AG09319 (cell line): ENCODE data around the gene NOPCHAP1.

ENCODE experiments used
- DNase-seq: peaks from one replicate; pipeline ENCODE4 v3.0.0-alpha.2; 2010; ENCODE audit warnings: low read depth; ENCODE audit errors: extremely low read depth
- TF ChIP-seq, protein P1 (sequence below): IDR thresholded peaks from 2 replicates; pipeline ENCODE4 v1.5.1; 2011; ENCODE audit warnings: low read depth, mild to moderate bottlenecking, inconsistent platforms, low read length, moderate library complexity

NOPCHAP1 gene

DNA sequence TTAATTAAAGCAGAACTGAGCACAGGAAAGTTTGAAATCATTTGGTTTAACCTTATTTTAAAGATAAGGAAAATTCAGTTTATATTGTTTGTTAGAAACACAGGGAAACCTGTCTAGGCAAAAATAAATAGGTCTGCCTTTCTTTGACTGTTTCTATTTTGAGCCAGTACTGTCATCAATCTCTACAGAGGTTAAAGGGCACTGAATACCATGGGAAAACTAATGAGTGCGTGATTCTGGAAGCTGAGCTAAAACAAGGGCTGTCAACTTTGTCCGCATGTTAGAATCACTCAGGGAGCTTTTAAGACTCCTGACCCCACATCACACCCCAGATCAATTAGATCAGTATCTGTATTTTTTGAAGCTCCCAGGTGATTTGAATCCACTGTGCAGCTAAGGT lies 38.8 kb downstream of the NOPCHAP1 start:
- TF ChIP-seq, protein P1, sequence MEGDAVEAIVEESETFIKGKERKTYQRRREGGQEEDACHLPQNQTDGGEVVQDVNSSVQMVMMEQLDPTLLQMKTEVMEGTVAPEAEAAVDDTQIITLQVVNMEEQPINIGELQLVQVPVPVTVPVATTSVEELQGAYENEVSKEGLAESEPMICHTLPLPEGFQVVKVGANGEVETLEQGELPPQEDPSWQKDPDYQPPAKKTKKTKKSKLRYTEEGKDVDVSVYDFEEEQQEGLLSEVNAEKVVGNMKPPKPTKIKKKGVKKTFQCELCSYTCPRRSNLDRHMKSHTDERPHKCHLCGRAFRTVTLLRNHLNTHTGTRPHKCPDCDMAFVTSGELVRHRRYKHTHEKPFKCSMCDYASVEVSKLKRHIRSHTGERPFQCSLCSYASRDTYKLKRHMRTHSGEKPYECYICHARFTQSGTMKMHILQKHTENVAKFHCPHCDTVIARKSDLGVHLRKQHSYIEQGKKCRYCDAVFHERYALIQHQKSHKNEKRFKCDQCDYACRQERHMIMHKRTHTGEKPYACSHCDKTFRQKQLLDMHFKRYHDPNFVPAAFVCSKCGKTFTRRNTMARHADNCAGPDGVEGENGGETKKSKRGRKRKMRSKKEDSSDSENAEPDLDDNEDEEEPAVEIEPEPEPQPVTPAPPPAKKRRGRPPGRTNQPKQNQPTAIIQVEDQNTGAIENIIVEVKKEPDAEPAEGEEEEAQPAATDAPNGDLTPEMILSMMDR = no peak
- no peak for DNase-seq

DNA sequence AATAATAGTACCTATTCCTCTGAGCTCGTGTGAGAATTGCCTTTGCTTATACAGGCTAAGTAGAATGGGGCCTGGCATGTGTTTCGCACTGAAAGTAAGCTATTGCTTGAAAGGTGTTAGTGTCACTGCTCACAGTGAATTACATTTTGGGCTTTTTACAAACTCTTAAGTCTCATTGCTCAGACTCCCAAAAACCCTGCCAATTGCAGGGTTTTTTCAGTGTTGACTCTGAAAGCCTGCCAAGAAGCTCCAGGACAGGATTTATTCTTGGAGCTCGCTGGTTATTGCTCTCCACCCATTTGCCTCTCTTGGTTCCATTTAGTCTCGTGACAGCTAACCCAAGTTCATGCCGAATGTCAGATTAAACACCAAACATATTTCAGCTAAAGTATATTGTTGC lies 39.8 kb downstream of the NOPCHAP1 start:
- TF ChIP-seq, protein P1 = no peak
- peak; percentile 56 for DNase-seq

DNA sequence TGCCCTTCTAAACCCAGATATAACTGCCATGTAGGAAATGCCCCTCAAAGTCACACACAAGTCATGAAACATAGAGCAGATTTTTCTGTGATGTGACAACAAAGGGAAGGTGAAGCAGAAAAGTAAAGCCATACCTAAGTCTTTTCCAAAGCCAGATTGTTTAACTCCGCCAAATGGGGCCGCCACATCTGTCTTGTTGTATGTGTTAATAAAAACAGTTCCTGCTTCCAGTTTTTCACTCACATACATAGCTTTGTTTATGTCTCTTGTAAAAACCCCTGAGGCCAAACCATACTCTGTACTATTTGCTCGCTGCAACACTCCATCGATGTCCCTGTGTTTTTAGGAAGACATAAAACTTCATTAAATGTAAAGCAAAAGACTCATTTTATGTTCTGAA lies 40.3 kb downstream of the NOPCHAP1 start:
- TF ChIP-seq, protein P1 = no peak
- DNase-seq = no peak

DNA sequence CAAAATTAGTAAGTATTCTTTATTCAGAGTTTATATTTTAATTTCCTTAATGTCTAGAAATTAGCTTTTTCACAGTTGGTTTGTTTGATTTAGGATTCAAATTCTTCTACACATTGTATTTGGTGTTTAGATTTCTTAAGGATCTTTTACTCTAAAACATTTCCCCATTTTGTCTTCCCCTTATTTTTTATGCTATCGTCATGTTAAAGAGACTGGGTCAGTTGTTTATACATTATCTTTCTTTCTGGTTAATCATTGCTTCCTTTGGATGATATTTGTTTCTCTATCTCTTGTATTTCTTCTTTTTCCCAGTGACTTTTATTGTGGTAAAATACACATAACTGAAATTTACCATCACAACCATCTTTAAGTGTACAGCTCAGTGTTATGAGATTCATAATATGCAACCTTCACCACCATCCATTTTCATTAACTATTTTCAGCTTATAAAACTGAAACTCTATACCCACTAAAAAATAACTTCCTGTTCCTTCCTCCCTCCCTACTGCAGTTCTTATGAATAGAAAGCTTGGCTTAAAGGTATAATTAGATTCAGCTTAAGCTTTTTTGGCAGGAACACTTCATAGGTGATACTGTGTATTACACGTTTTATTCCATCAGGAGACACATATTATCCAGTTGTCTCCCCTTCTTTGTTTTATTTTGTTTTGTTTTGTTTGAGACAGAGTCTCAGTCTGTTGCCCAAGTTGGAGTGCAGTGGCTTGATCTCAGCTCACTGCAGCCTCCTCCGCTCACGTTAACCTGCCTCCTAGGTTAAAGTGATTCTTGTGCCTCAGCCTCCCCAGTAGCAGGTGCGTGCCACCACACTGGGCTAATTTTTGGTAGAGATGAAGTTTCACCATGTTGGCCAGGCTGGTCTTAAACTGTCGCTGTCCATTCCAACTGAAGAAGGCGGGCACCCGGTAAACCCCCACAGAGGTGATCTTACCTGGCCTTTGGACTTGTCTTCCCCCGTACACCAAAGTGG lies 45.0 kb downstream of the NOPCHAP1 start:
- DNase-seq = no peak
- TF ChIP-seq, protein P1 = no peak

DNA sequence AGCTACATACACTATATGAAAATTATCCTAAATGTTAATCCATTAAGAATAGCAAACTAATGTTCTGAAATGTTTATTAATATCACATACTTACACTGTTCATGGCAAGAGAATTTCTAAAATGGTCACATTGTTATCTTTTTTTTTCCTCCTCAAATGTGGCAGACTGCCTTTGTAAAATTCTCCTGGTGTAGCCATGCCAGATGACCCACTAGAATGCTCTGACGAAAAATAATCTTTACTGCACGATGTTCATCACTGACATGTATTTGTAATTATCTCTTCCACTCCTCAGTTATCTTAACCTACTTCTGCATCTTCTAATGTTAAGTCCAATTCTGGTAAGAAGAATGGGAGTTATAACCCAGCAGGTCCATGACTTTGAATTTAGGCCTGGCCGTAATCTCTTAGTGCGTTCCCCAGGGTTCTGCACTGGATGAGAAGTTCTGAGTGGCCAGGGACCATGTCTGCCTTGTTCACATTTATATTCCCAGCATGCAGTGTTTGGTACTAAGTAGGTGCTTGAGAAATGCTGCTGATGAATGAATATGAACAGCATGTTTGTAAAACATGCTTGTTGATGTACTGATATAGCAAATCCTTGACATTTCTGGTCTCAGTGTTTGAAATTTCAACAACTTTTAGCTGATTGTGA lies 46.7 kb downstream of the NOPCHAP1 start:
- no peak for DNase-seq
- TF ChIP-seq, protein P1 = no peak

DNA sequence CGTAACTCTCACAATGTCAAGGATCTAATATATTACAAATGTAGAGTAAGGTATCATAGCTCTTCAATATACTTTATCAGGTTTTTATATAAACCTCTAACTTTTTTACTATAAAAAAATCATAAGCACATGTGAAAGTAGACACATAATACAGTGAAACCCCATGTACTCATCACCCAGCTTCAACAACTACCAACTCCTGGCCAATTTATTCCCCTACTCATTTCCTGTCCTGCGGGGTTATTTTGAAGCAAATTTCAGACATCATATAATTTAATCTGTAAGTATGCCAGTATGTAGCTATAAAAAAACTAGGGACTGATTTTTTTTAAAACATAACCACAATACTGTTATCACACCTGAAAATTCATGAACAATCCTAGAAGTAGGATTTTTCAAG lies 47.7 kb downstream of the NOPCHAP1 start:
- TF ChIP-seq, protein P1 = no peak
- DNase-seq = no peak
